Gastrocnemius medialis (tissue), 4 donors: ENCODE results near the gene SEC61B. TPM values are rescaled to one million over a fixed set of nuclear protein-coding genes. Genes with fewer than 3 reads are reported as not detected.

ENCODE experiments used
- ATAC-seq, 2 donors: fragments of 150-250 bp; one replicate each; pipeline ENCODE4 v1.9.1; 2016
- DNase-seq, 2 donors: peaks; one replicate each; pipeline ENCODE4 v3.0.0-alpha.2; 2019
- H3K27ac ChIP-seq, 4 donors: fragments of 200-600 bp; sonication (generic); 1 replicate in 1 of 4; 2 replicates in 3 of 4; pipeline ENCODE4 v1.5.1; 2016 to 2018; ENCODE audit warnings: mild to moderate bottlenecking in 2 of 4, moderate library complexity in 1 of 4
- H3K27me3 ChIP-seq, 3 donors: fragments of 200-600 bp; sonication (generic) in 2 of 3; 1 replicate in 1 of 3; 2 replicates in 2 of 3; pipeline versions ENCODE4 v1.5.1 to v1.6.0; 2016 to 2019; ENCODE audit warnings: mild to moderate bottlenecking in 1 of 3, moderate library complexity in 1 of 3
- H3K36me3 ChIP-seq, 2 donors: fragments of 200-600 bp; sonication (generic) in 1 of 2; one replicate each; pipeline ENCODE4 v1.5.1; 2017 to 2018
- H3K4me1 ChIP-seq, 2 donors: fragments of 200-600 bp; sonication (generic) in 1 of 2; one replicate each; pipeline ENCODE4 v1.5.1; 2016 to 2017; ENCODE audit warnings: mild to moderate bottlenecking in 2 of 2
- H3K4me3 ChIP-seq, 4 donors: fragments of 200-600 bp; sonication (generic) in 3 of 4; 1 replicate in 1 of 4; 2 replicates in 3 of 4; pipeline ENCODE4 v1.5.1; 2016 to 2019; ENCODE audit warnings: mild to moderate bottlenecking in 2 of 4
- H3K9me3 ChIP-seq, 3 donors: fragments of 200-600 bp; sonication (generic) in 2 of 3; 1 replicate in 1 of 3; 2 replicates in 2 of 3; pipeline ENCODE4 v1.5.1; 2016 to 2019
- POLR2A ChIP-seq, 2 donors: fragments of 450-650 bp; IDR thresholded peaks; one replicate each; pipeline ENCODE4 v1.6.1; 2017; ENCODE audit warnings: antibody characterized with exemption in 2 of 2, mild to moderate bottlenecking in 2 of 2, moderate library complexity in 2 of 2
- in situ Hi-C, 4 donors: fragments of 200-750 bp; cut with MboI; loops; one replicate each; pipeline versions ENCODE4 v1.15.0 to v1.8.0; 2017; ENCODE audit warnings: low sequenced_read_pairs in 4 of 4
- intact Hi-C: fragments of 100-400 bp; cut with DNase I; formaldehyde crosslinking; loops from one replicate; pipeline ENCODE4 v1.15.1; 2023; ENCODE audit warnings: low total_unique reads
- total RNA-seq, 4 donors: library from RNA; depleted of rRNA; stranded (reverse); fragments of >200 nt; gene quantifications; one replicate each; pipeline versions ENCODE4 v1.1.0 to v1.2.3, GENCODE V29; 2016
- TF ChIP-seq, protein P1 (sequence below), 5 experiments: fragments of 450-650 bp in 3 of 5; fragments of 200-600 bp in 2 of 5; sonication (generic) in 2 of 5; IDR thresholded peaks in 4 of 5; conservative IDR thresholded peaks in 1 of 5; 1 replicate in 4 of 5; 2 replicates in 1 of 5; pipeline ENCODE4 v1.5.1; 2016 to 2019; ENCODE audit warnings: antibody characterized with exemption in 5 of 5, mild to moderate bottlenecking in 3 of 5, moderate library complexity in 3 of 5

SEC61B gene
- total RNA-seq, 4 donors from 2014 or later = 20.5 to 50.5 (median 24.9) TPM

DNA sequence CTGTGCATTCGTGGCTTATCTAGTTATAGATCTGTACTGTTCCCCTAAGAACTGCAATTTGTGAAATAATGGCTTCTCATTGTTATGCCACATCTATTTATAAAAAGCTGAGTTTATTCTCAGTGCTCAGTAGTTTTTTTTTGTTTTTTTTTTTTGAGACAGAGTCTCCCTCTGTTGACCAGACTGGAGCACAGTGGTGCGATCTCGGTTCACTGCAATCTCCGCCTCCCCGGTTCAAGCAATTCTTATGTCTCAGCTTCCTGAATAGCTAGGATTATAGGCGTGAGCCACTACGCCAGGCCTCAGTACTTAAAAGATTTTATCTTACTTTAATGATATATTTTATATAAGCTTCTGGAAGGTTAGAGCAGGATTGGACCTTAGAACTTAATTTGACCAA is 19.0 kb downstream of the SEC61B start:
- TF ChIP-seq POLR2A (IDR thresholded peaks at IDR 0.05) = no peak
- TF ChIP-seq, protein P1, sequence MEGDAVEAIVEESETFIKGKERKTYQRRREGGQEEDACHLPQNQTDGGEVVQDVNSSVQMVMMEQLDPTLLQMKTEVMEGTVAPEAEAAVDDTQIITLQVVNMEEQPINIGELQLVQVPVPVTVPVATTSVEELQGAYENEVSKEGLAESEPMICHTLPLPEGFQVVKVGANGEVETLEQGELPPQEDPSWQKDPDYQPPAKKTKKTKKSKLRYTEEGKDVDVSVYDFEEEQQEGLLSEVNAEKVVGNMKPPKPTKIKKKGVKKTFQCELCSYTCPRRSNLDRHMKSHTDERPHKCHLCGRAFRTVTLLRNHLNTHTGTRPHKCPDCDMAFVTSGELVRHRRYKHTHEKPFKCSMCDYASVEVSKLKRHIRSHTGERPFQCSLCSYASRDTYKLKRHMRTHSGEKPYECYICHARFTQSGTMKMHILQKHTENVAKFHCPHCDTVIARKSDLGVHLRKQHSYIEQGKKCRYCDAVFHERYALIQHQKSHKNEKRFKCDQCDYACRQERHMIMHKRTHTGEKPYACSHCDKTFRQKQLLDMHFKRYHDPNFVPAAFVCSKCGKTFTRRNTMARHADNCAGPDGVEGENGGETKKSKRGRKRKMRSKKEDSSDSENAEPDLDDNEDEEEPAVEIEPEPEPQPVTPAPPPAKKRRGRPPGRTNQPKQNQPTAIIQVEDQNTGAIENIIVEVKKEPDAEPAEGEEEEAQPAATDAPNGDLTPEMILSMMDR (IDR thresholded peaks at IDR 0.05 in 4 of 5, conservative IDR thresholded peaks at IDR 0.05 in 1 of 5) = no peak
- Histone ChIP-seq H3K9me3 (no peaks in the 10 kb centered on the region), H3K4me1 (peaks cover 10 to 18% of the 10 kb centered on the region in 2 donors), H3K36me3 (peaks cover 0 to 6% of the 10 kb centered on the region in 2 donors), H3K27ac (peak overlapping the region in 2 of 4 donors; percentile 68 to 82), H3K4me3 (no peak overlapping the region), H3K27me3 (no peaks in the 10 kb centered on the region)
- ATAC-seq (no peak), DNase-seq (no peak)
- in situ Hi-C loops (no loop called here), intact Hi-C loops (no loop called here)

DNA sequence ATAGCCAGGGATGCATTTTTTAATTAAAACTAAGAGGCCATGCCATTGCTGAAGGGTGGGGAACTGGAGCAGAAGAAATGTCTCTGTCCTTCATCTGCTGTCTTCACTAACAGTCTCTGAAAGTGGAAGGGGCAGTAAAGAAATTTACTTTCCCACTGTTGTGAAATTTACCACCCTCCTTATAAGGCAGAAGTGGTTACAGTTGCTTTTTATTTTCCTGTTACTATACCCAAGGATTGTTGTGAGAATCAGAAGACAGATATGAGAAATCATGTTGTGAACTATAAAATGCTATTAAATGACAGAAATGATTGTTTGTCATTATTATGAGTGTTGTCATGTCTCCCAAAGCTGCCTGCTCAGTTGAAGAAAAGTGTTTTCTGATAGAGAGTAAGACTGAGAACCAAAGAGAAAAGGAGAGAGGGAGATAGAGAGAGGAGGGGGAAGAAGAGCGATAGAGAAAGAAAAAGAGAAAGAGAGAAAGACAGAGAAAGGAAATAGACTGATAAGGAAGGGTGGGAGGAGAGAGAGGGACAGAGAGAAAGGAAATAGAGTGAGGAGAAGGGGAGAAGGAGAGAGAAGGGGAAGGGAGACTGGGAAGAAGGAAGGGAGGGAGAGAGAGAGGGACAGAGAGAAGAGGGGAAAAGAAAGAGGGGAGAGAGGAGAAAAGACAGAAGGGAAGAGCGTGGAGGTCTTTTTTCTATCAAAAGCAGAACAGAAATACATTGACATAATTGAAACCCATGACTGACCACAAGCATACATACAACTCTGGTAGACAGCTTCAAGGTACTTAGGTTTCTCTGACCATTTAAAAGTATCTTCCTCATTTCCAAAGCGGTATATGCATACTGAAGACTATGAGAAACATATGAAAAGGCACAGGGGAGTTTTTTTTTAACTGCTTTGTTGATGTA is 22.5 kb downstream of the SEC61B start:
- no peaks in the 10 kb centered on the region for H3K27me3 ChIP-seq
- no peak for DNase-seq
- peaks cover 0 to 6% of the 10 kb centered on the region in 2 donors for H3K36me3 ChIP-seq
- no peak for ATAC-seq
- no peak for TF ChIP-seq POLR2A (IDR thresholded peaks at IDR 0.05)
- TF ChIP-seq, protein P1 (IDR thresholded peaks at IDR 0.05 in 4 of 5, conservative IDR thresholded peaks at IDR 0.05 in 1 of 5) = no peak
- intact Hi-C loops = no loop called here
- no peak overlapping the region for H3K4me3 ChIP-seq
- no peaks in the 10 kb centered on the region for H3K9me3 ChIP-seq
- in situ Hi-C loops = no loop called here
- H3K4me1 ChIP-seq = peaks cover 6 to 12% of the 10 kb centered on the region in 2 donors
- H3K27ac ChIP-seq = no peak overlapping the region

DNA sequence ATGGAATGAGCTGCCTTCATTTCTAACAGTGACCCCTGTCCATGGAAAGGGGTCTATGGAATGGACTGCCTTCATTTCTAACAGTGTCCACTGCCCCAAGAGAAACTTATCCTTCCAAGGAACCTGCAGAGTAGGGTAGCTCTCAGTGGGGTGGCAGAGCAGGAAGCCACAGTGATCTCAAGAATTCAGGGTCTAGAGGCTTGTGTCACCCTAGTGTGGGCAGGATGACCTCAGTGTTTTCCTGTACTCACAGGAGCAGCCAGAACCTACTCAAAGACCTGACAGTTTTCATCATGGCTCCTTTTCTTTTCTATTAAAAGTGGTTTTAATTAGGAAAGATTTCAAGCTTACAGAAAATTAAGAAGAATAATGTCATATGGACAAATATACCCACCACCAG is 27.5 kb downstream of the SEC61B start:
- ATAC-seq (no peak), DNase-seq (no peak)
- TF ChIP-seq, protein P1 (IDR thresholded peaks at IDR 0.05 in 4 of 5, conservative IDR thresholded peaks at IDR 0.05 in 1 of 5) = no peak
- no peak for TF ChIP-seq POLR2A (IDR thresholded peaks at IDR 0.05)
- in situ Hi-C loops (loop anchor here in 2 of 4 donors (10.0 kb wide), 2 partner anchors 115 to 565 kb away; no protein-coding TSS in a partner anchor), intact Hi-C loops (no loop called here)
- Histone ChIP-seq H3K4me3 (no peak overlapping the region), H3K27ac (no peak overlapping the region), H3K4me1 (no peaks in the 10 kb centered on the region), H3K27me3 (no peaks in the 10 kb centered on the region), H3K36me3 (no peaks in the 10 kb centered on the region), H3K9me3 (no peaks in the 10 kb centered on the region)

DNA sequence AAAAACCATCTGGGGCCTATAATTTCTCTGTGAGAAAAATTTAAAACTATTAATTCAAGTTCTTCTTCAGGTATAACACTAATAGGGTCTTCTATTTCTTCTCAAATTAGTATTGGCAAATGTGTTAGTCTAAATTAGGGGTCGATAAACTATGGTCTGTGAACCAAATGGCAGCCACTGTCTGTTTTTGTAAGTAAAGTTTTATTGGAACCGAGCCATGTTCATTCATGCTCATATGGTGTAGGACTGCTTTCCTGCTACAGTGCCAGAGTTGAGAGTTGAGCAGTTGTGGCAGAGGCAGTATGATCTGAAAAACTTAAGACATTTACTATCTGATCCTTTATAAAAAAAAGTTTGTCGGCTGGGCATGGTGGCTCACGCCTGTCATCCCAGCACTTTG is 29.1 kb downstream of the SEC61B start:
- peaks cover 3 to 11% of the 10 kb centered on the region in 2 donors for H3K4me1 ChIP-seq
- no peak overlapping the region for H3K4me3 ChIP-seq
- no peaks in the 10 kb centered on the region for H3K36me3 ChIP-seq
- intact Hi-C loops = no loop called here
- no peak overlapping the region for H3K27ac ChIP-seq
- ATAC-seq (no peak), DNase-seq (no peak)
- in situ Hi-C loops = loop anchor here in 2 of 4 donors (10.0 kb wide), 2 partner anchors 114 to 564 kb away; no protein-coding TSS in a partner anchor
- H3K27me3 ChIP-seq = no peaks in the 10 kb centered on the region
- TF ChIP-seq, protein P1 (IDR thresholded peaks at IDR 0.05 in 4 of 5, conservative IDR thresholded peaks at IDR 0.05 in 1 of 5) = no peak
- TF ChIP-seq POLR2A (IDR thresholded peaks at IDR 0.05) = no peak
- H3K9me3 ChIP-seq = no peaks in the 10 kb centered on the region
